ENCODE measurements around the gene AKAP13.

AKAP13 gene

DNA sequence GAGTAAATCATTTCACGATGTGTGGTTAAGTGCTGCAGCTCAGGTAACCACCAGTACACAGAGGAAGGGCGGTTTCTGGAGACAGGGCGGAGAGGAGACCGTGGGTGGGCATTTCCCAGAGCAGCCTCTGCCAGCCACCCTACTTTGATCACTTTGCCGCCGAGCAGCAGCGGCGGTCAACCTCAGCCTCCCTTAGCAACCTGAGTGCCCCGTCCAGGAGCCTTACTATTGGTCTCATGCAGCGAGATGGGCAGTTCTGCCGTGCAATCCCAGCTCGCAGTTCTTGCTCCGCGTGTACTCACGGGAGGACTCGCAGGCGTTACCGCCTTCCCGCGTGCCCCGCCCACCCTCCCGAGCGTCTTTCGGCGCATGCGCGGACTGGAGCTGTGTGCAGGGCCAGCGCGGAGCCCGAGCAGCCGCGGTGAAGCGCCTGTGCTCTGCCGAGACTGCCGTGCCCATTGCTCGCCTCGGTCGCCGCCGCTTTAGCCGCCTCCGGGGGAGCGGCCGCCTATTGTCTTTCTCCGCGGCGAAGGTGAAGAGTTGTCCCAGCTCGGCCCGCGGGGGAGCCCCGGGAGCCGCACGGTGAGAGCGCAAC is at the start of gene AKAP13:
AKAP13 (plus strand) TSS at position 387 of the 595 bp plus-strand sequence. CDS start 105,118 bp downstream, outside the sequence.
- Mint-ChIP-seq H3K4me1 (peaks cover 59% of the 10 kb centered on the region), H3K27ac (peak within 1 kb of the TSS; percentile 98), H3K9me3 (peaks cover 3% of the 10 kb centered on the region), H3K4me3 (peak within 1 kb of the TSS; percentile 92), H3K27me3 (ENCODE audit: low read depth, poor library complexity) (peaks cover 5% of the 10 kb centered on the region), H3K36me3 (ENCODE audit: low read depth) (peaks cover 6% of the 10 kb centered on the region)
- TF ChIP-seq CTCF (IDR thresholded peaks at IDR 0.05): no peak
- DNase-seq: peak; percentile 92

GRCh38 chr15:85330901-85331588 is 49.4 kb upstream of the AKAP13 start:
- H3K9me3 Mint-ChIP-seq: peaks cover 7% of the 10 kb centered on the region
- no peaks in the 10 kb centered on the region for H3K36me3 Mint-ChIP-seq (ENCODE audit: low read depth)
- peak overlapping the region; percentile 30 for H3K4me3 Mint-ChIP-seq
- peaks cover 10% of the 10 kb centered on the region for H3K27me3 Mint-ChIP-seq (ENCODE audit: low read depth, poor library complexity)
- H3K27ac Mint-ChIP-seq: peak overlapping the region; percentile 66
- H3K4me1 Mint-ChIP-seq: peaks cover 47% of the 10 kb centered on the region
- TF ChIP-seq CTCF (IDR thresholded peaks at IDR 0.05): peak; percentile 64
- peak; percentile 57 for DNase-seq

DNA sequence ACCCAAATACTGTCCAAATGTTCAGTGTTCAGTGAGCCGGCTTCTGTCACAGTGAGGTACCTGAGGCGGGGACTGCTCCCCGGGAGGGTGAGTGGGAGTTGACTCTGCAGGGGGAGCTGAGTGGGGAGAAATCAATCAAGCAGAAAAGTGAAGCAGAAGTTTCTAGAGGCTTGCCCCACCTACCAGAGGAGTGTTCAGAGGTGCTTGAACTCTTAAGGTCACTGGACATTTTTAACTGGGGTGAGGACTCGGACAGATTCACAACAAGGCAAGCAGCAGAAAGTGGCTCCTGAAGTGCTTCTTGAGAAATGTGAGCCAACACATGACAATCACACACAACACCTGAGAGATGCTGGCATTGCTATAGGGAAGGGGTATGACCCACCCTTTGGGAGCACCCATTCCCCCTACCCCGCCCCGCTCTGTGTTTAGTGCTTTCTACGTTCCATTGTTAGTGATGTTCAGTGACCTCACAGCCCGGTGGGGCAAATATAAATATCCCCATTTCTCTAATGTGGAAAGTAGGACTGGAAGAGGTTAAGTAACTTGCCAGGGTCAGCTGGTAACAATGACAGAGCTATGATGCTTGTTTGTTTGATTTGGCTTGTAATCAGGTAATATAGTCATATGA is 48.6 kb upstream of the AKAP13 start:
- no peak for TF ChIP-seq CTCF (IDR thresholded peaks at IDR 0.05)
- peaks cover 10% of the 10 kb centered on the region for H3K27me3 Mint-ChIP-seq (ENCODE audit: low read depth, poor library complexity)
- peaks cover 7% of the 10 kb centered on the region for H3K9me3 Mint-ChIP-seq
- H3K4me3 Mint-ChIP-seq: peak overlapping the region; percentile 30
- DNase-seq: peak; percentile 21
- no peaks in the 10 kb centered on the region for H3K36me3 Mint-ChIP-seq (ENCODE audit: low read depth)
- H3K27ac Mint-ChIP-seq: peak overlapping the region; percentile 66
- H3K4me1 Mint-ChIP-seq: peaks cover 47% of the 10 kb centered on the region

DNA sequence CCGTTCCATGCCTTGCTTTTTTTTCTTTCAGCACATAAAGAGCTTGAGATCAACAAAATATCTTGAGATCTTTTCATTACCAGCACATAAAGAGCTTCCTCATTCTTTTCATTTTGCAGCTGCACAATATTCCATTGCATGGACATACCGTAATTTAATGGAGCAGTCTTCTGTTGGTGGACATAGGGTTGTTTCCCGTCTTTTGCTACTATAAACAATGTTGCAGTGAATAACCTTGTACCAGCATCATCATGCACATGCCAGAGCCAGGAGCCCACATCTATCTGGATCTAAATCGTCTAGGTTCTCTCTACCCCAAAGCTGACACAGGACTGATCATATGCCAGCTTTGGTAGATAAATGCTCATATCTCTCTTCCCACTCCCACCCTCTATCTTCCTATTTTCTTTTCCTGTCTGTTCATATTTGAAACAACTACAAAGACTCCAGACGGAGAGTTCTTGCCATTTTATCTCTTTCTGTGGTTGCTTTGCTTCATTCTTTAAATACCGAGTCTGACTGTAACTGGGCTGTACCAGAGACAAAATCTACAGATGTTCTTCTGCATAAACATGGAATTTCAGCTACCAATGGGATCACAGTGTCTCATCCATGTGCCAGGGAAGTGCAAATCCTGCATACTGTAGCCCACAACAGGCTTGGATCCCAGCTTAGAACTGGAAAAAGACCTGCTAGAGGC is 47.1 kb upstream of the AKAP13 start:
- no peak overlapping the region for H3K4me3 Mint-ChIP-seq
- no peak for DNase-seq
- TF ChIP-seq CTCF (IDR thresholded peaks at IDR 0.05): no peak
- peaks cover 7% of the 10 kb centered on the region for H3K9me3 Mint-ChIP-seq
- H3K27me3 Mint-ChIP-seq (ENCODE audit: low read depth, poor library complexity): peaks cover 10% of the 10 kb centered on the region
- no peak overlapping the region for H3K27ac Mint-ChIP-seq
- no peaks in the 10 kb centered on the region for H3K36me3 Mint-ChIP-seq (ENCODE audit: low read depth)
- H3K4me1 Mint-ChIP-seq: peaks cover 50% of the 10 kb centered on the region

DNA sequence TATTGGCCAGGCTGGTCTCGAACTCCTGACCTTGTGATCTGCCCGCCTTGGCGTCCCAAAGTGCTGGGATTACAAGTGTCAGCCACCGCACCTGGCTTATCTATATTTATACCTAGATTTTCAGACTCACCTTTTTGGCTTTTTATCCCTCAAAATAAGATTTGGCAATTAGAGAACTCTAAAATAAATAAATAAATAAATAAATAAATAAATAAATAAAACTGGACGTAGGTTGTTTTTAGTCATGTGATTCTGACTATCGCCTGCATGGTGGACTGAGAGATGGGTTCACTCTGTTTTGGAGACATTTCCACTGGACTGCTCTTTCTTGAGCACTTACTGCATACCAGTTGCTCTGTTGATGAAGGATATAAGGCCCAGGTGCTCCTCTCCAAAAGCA is 46.2 kb upstream of the AKAP13 start:
- H3K4me1 Mint-ChIP-seq: peaks cover 44% of the 10 kb centered on the region
- H3K27ac Mint-ChIP-seq: no peak overlapping the region
- peaks cover 7% of the 10 kb centered on the region for H3K9me3 Mint-ChIP-seq
- no peak for TF ChIP-seq CTCF (IDR thresholded peaks at IDR 0.05)
- H3K4me3 Mint-ChIP-seq: no peak overlapping the region
- H3K27me3 Mint-ChIP-seq (ENCODE audit: low read depth, poor library complexity): peaks cover 3% of the 10 kb centered on the region
- DNase-seq: no peak
- no peaks in the 10 kb centered on the region for H3K36me3 Mint-ChIP-seq (ENCODE audit: low read depth)

Data from nephron progenitor cell (in vitro differentiated cells).